ENCODE results near the gene SYT2.
"Not testable (repeated sequence)": the region's sequence is repeated elsewhere in the genome, so short reads cannot be mapped to it uniquely, and the experiment has no call there.

Gene SYT2

GRCh38 chr1:202590126-202590525 is 120.1 kb downstream of the SYT2 start:
- Mint-ChIP-seq H3K9me3 (no peaks in the 10 kb centered on the region), H3K4me1 (no peaks in the 10 kb centered on the region), H3K36me3 (no peaks in the 10 kb centered on the region), H3K27ac (peak overlapping the region; percentile 8), H3K4me3 (no peak overlapping the region)
- DNase-seq (ENCODE audit: low spot score in 2 of 2) (no peak), ATAC-seq (no peak)

GRCh38 chr1:202589190-202589930 is 120.9 kb downstream of the SYT2 start:
- ATAC-seq (no peak), DNase-seq (ENCODE audit: low spot score in 2 of 2) (no peak)
- Mint-ChIP-seq H3K4me1 (no peaks in the 10 kb centered on the region), H3K9me3 (no peaks in the 10 kb centered on the region), H3K27ac (no peak overlapping the region), H3K4me3 (no peak overlapping the region), H3K36me3 (no peaks in the 10 kb centered on the region)

GRCh38 chr1:202588503-202589189 is 121.6 kb downstream of the SYT2 start:
- Mint-ChIP-seq H3K4me1 (no peaks in the 10 kb centered on the region), H3K36me3 (no peaks in the 10 kb centered on the region), H3K9me3 (no peaks in the 10 kb centered on the region), H3K27ac (no peak overlapping the region), H3K4me3 (no peak overlapping the region)
- no peak for ATAC-seq
- no peak for DNase-seq (ENCODE audit: low spot score in 2 of 2)

GRCh38 chr1:202587859-202588485 is 122.3 kb downstream of the SYT2 start:
- H3K9me3 Mint-ChIP-seq = no peaks in the 10 kb centered on the region
- H3K4me1 Mint-ChIP-seq = no peaks in the 10 kb centered on the region
- H3K4me3 Mint-ChIP-seq = no peak overlapping the region
- no peak for ATAC-seq
- DNase-seq (ENCODE audit: low spot score in 2 of 2) = no peak
- H3K36me3 Mint-ChIP-seq = no peaks in the 10 kb centered on the region
- H3K27ac Mint-ChIP-seq = no peak overlapping the region

- Mint-ChIP-seq H3K9me3 (no peaks in the 10 kb centered on the region), H3K27ac (no peak overlapping the region), H3K36me3 (no peaks in the 10 kb centered on the region), H3K4me1 (no peaks in the 10 kb centered on the region), H3K4me3 (no peak overlapping the region)
- DNase-seq (ENCODE audit: low spot score in 2 of 2) (no peak), ATAC-seq (no peak)
Measured at GRCh38 chr1:202586871-202587270, 123.4 kb downstream of the SYT2 start.

GRCh38 chr1:202586018-202586821 is 124.0 kb downstream of the SYT2 start:
- DNase-seq (ENCODE audit: low spot score in 2 of 2) = no peak
- no peaks in the 10 kb centered on the region for H3K4me1 Mint-ChIP-seq
- peaks cover 1% of the 10 kb centered on the region for H3K36me3 Mint-ChIP-seq
- H3K9me3 Mint-ChIP-seq = no peaks in the 10 kb centered on the region
- no peak overlapping the region for H3K27ac Mint-ChIP-seq
- no peak overlapping the region for H3K4me3 Mint-ChIP-seq
- no peak for ATAC-seq

- H3K36me3 Mint-ChIP-seq = peaks cover 5% of the 10 kb centered on the region
- H3K4me1 Mint-ChIP-seq = no peaks in the 10 kb centered on the region
- no peak overlapping the region for H3K4me3 Mint-ChIP-seq
- H3K9me3 Mint-ChIP-seq = no peaks in the 10 kb centered on the region
- no peak for DNase-seq (ENCODE audit: low spot score in 2 of 2)
- no peak overlapping the region for H3K27ac Mint-ChIP-seq
- ATAC-seq = no peak
Measured at GRCh38 chr1:202585590-202585933, 124.7 kb downstream of the SYT2 start.

GRCh38 chr1:202584707-202585589 is 125.3 kb downstream of the SYT2 start:
- H3K36me3 Mint-ChIP-seq = peaks cover 5% of the 10 kb centered on the region
- no peak for DNase-seq (ENCODE audit: low spot score in 2 of 2)
- no peak overlapping the region for H3K27ac Mint-ChIP-seq
- no peak for ATAC-seq
- H3K9me3 Mint-ChIP-seq = no peaks in the 10 kb centered on the region
- H3K4me1 Mint-ChIP-seq = no peaks in the 10 kb centered on the region
- H3K4me3 Mint-ChIP-seq = no peak overlapping the region

GRCh38 chr1:202582350-202582749 is 127.9 kb downstream of the SYT2 start:
- ATAC-seq, H3K27ac Mint-ChIP-seq, H3K36me3 Mint-ChIP-seq: not testable (repeated sequence)

GRCh38 chr1:202580619-202581018 is 129.6 kb downstream of the SYT2 start:
- H3K4me1 Mint-ChIP-seq = no peaks in the 10 kb centered on the region
- H3K36me3 Mint-ChIP-seq = peaks cover 5% of the 10 kb centered on the region
- no peak overlapping the region for H3K4me3 Mint-ChIP-seq
- H3K9me3 Mint-ChIP-seq = no peaks in the 10 kb centered on the region
- ATAC-seq = no peak
- H3K27ac Mint-ChIP-seq = no peak overlapping the region
- no peak for DNase-seq (ENCODE audit: low spot score in 2 of 2)

More at GRCh38 chr1:202582350-202582749, 127.9 kb downstream of the SYT2 start:
- H3K4me3 Mint-ChIP-seq; DNase-seq (ENCODE audit: low spot score in 2 of 2); H3K9me3 Mint-ChIP-seq; H3K4me1 Mint-ChIP-seq: not testable (repeated sequence)

GRCh38 chr1:202579806-202580205 is 130.4 kb downstream of the SYT2 start:
- no peak overlapping the region for H3K4me3 Mint-ChIP-seq
- H3K4me1 Mint-ChIP-seq = no peaks in the 10 kb centered on the region
- no peaks in the 10 kb centered on the region for H3K9me3 Mint-ChIP-seq
- H3K36me3 Mint-ChIP-seq = peaks cover 5% of the 10 kb centered on the region
- DNase-seq (ENCODE audit: low spot score in 2 of 2) (no peak), ATAC-seq (no peak)
- no peak overlapping the region for H3K27ac Mint-ChIP-seq

- H3K9me3 Mint-ChIP-seq = no peaks in the 10 kb centered on the region
- peaks cover 5% of the 10 kb centered on the region for H3K36me3 Mint-ChIP-seq
- ATAC-seq = no peak
- H3K4me3 Mint-ChIP-seq = no peak overlapping the region
- no peak for DNase-seq (ENCODE audit: low spot score in 2 of 2)
- no peak overlapping the region for H3K27ac Mint-ChIP-seq
- H3K4me1 Mint-ChIP-seq = no peaks in the 10 kb centered on the region
Measured at GRCh38 chr1:202578565-202578964, 131.7 kb downstream of the SYT2 start.

GRCh38 chr1:202578001-202578504 is 132.2 kb downstream of the SYT2 start:
- peaks cover 5% of the 10 kb centered on the region for H3K36me3 Mint-ChIP-seq
- H3K4me3 Mint-ChIP-seq = no peak overlapping the region

GRCh38 chr1:202577381-202577780 is 132.9 kb downstream of the SYT2 start:
- no peak for ATAC-seq
- Mint-ChIP-seq H3K36me3 (peaks cover 5% of the 10 kb centered on the region), H3K27ac (no peak overlapping the region), H3K9me3 (no peaks in the 10 kb centered on the region), H3K4me1 (no peaks in the 10 kb centered on the region), H3K4me3 (no peak overlapping the region)
- DNase-seq (ENCODE audit: low spot score in 2 of 2) = no peak

More at GRCh38 chr1:202578001-202578504, 132.2 kb downstream of the SYT2 start:
- ATAC-seq = no peak
- Mint-ChIP-seq H3K4me1 (no peaks in the 10 kb centered on the region), H3K27ac (no peak overlapping the region), H3K9me3 (no peaks in the 10 kb centered on the region)
- no peak for DNase-seq (ENCODE audit: low spot score in 2 of 2)

All from stimulated activated effector memory CD8-positive, alpha-beta T cell treated with anti-CD3 and anti-CD28 coated beads, Interleukin-12 subunit alpha, Interleukin-12 subunit beta, amount 100 ng/mL, for 72 hours (primary cell).